H1 (cell line): ENCODE measurements around the gene CCDC148. TPM values are rescaled to one million over a fixed set of nuclear protein-coding genes. Genes with fewer than 3 reads are reported as not detected.

ENCODE experiments used
- CTCF ChIA-PET: fragments of 300-600 bp; sonication (Branson Sonifier 250); formaldehyde crosslinking; loops from one replicate; lab custom pipeline; 2021; ENCODE audit not compliant: partially characterized antibody; lab: Charles Lee
- POLR2A ChIA-PET: fragments of 300-600 bp; sonication (Branson Sonifier 250); formaldehyde crosslinking; loops from one replicate; lab custom pipeline; 2021; ENCODE audit warnings: inconsistent platforms; ENCODE audit not compliant: partially characterized antibody; lab: Charles Lee
- DNase-seq, 2 experiments: peaks; one replicate each; pipeline versions ENCODE4 v3.0.0 to v3.0.0-alpha.2; 2010 to 2022; ENCODE audit warnings: low spot score in 2 of 2, low read depth in 1 of 2, mixed read lengths in 1 of 2
- FAIRE-seq: peaks from 2 replicates; lab custom pipeline; 2011; peaks lifted over from hg19 to GRCh38; lab: Jason Lieb, UNC
- H2AFZ ChIP-seq: 2 replicates; pipeline ENCODE4 v1.8.1; 2012; ENCODE audit warnings: low read length, inconsistent platforms
- H2AK5ac ChIP-seq: 2 replicates; pipeline ENCODE4 v1.6.1; 2013; ENCODE audit warnings: low read depth, low read length
- H2BK120ac ChIP-seq: replicated peaks from 2 replicates; pipeline ENCODE3; 2013; ENCODE audit warnings: low read depth, low read length, inconsistent platforms
- H2BK12ac ChIP-seq: 2 replicates; pipeline ENCODE4 v1.6.1; 2013; ENCODE audit warnings: low read depth, low read length
- H2BK15ac ChIP-seq: 2 replicates; pipeline ENCODE4 v1.6.1; 2013; ENCODE audit warnings: low read length
- H2BK20ac ChIP-seq: 2 replicates; pipeline ENCODE4 v1.6.1; 2013; ENCODE audit warnings: low read length
- H2BK5ac ChIP-seq: 2 replicates; pipeline ENCODE4 v1.6.1; 2013; ENCODE audit warnings: low read depth, low read length
- H3K14ac ChIP-seq: 2 replicates; pipeline ENCODE4 v1.6.1; 2013; ENCODE audit warnings: inconsistent platforms; ENCODE audit not compliant: insufficient read length
- H3K18ac ChIP-seq: 2 replicates; pipeline ENCODE4 v1.6.1; 2013; ENCODE audit warnings: low read length; ENCODE audit errors: extremely low read depth
- H3K23ac ChIP-seq: 2 replicates; pipeline ENCODE4 v1.6.1; 2013; ENCODE audit warnings: inconsistent platforms; ENCODE audit not compliant: insufficient read length
- H3K23me2 ChIP-seq: 2 replicates; pipeline ENCODE4 v1.6.1; 2013; ENCODE audit warnings: low read depth, low read length
- H3K27ac ChIP-seq: 2 replicates; pipeline ENCODE4 v1.6.1; 2011; ENCODE audit warnings: low read depth, low read length, inconsistent platforms
- H3K27me3 ChIP-seq, 4 experiments: replicated peaks in 1 of 4; 1 replicate in 1 of 4; 2 replicates in 3 of 4; pipeline versions ENCODE4 v1.6.1 to v1.8.1; 2011 to 2013; ENCODE audit warnings: low read length in 3 of 4, mild to moderate bottlenecking in 3 of 4, inconsistent platforms in 2 of 4, mixed read lengths in 2 of 4, moderate library complexity in 1 of 4; ENCODE audit not compliant: control insufficient read depth in 3 of 4, insufficient read depth in 3 of 4; ENCODE audit errors: extremely low read depth in 1 of 4
- H3K36me3 ChIP-seq, 4 experiments: 2 replicates each; pipeline versions ENCODE4 v1.6.1 to v1.8.1; 2011 to 2013; ENCODE audit warnings: mild to moderate bottlenecking in 4 of 4, low read length in 3 of 4, moderate library complexity in 2 of 4, control low read depth in 1 of 4, inconsistent platforms in 1 of 4; ENCODE audit not compliant: insufficient read depth in 4 of 4, control insufficient read depth in 2 of 4
- H3K4ac ChIP-seq: replicated peaks from 2 replicates; pipeline ENCODE3; 2013; ENCODE audit warnings: low read length, low read depth, mixed read lengths, inconsistent platforms; ENCODE audit not compliant: insufficient read length
- H3K4me1 ChIP-seq, 4 experiments: replicated peaks in 1 of 4; 1 replicate in 1 of 4; 2 replicates in 3 of 4; pipeline versions ENCODE4 v1.6.1 to v1.8.1; 2011 to 2013; ENCODE audit warnings: low read length in 3 of 4, inconsistent platforms in 2 of 4, mixed read lengths in 1 of 4; ENCODE audit not compliant: insufficient read depth in 4 of 4, control insufficient read depth in 3 of 4
- H3K4me2 ChIP-seq, 2 experiments: 2 replicates each; pipeline versions ENCODE4 v1.6.1 to v1.8.1; 2011 to 2013; ENCODE audit warnings: low read depth in 2 of 2, low read length in 2 of 2, control low read depth in 1 of 2, inconsistent platforms in 1 of 2, mild to moderate bottlenecking in 1 of 2; ENCODE audit not compliant: insufficient read depth in 1 of 2
- H3K4me3 ChIP-seq, 4 experiments: fragments of 200-600, 300-600 bp in 1 of 4; sonication (generic), shearing (Covaris generic), sonication (Bioruptor Twin) in 1 of 4; 2 replicates each; pipeline versions ENCODE4 v1.5.1 to v1.8.1; 2011 to 2016; ENCODE audit warnings: low read length in 4 of 4, low read depth in 3 of 4, control low read depth in 2 of 4, inconsistent platforms in 2 of 4, mild to moderate bottlenecking in 2 of 4, mixed read lengths in 1 of 4, moderate library complexity in 1 of 4; ENCODE audit not compliant: insufficient read depth in 2 of 4; ENCODE audit errors: extremely low read depth in 1 of 4
- H3K56ac ChIP-seq: replicated peaks from 2 replicates; pipeline ENCODE3; 2013; ENCODE audit warnings: low read depth, mild to moderate bottlenecking, mixed read lengths, low read length, inconsistent platforms; ENCODE audit not compliant: insufficient read length
- H3K79me1 ChIP-seq: 2 replicates; pipeline ENCODE4 v1.6.1; 2013; ENCODE audit warnings: low read depth, low read length, control low read depth
- H3K79me2 ChIP-seq, 2 experiments: 2 replicates each; pipeline versions ENCODE4 v1.6.1 to v1.8.1; 2012 to 2013; ENCODE audit warnings: low read length in 2 of 2, mild to moderate bottlenecking in 2 of 2, inconsistent platforms in 1 of 2; ENCODE audit not compliant: insufficient read depth in 2 of 2, control insufficient read depth in 1 of 2
- H3K9ac ChIP-seq, 4 experiments: replicated peaks in 1 of 4; 1 replicate in 1 of 4; 2 replicates in 3 of 4; pipeline versions ENCODE4 v1.6.1 to v1.8.1; 2011 to 2013; ENCODE audit warnings: low read depth in 3 of 4, low read length in 3 of 4, control low read depth in 2 of 4, mild to moderate bottlenecking in 2 of 4, moderate library complexity in 2 of 4, inconsistent platforms in 1 of 4; ENCODE audit errors: extremely low read depth in 1 of 4
- H3K9me3 ChIP-seq, 2 experiments: 2 replicates each; pipeline versions ENCODE4 v1.6.1 to v1.8.1; 2012 to 2013; ENCODE audit warnings: mild to moderate bottlenecking in 2 of 2, moderate library complexity in 2 of 2, control low read depth in 1 of 2, inconsistent platforms in 1 of 2, low read depth in 1 of 2, low read length in 1 of 2, mixed read lengths in 1 of 2; ENCODE audit not compliant: insufficient read depth in 2 of 2
- H4K20me1 ChIP-seq, 2 experiments: replicated peaks in 1 of 2; 2 replicates each; pipeline versions ENCODE3 to v1.8.1; 2011 to 2013; ENCODE audit warnings: inconsistent platforms in 2 of 2, low read length in 2 of 2, mild to moderate bottlenecking in 1 of 2; ENCODE audit not compliant: insufficient read depth in 2 of 2, control insufficient read depth in 1 of 2
- H4K5ac ChIP-seq: 2 replicates; pipeline ENCODE4 v1.6.1; 2013; ENCODE audit warnings: low read length, low read depth, mixed read lengths, inconsistent platforms; ENCODE audit not compliant: insufficient read length
- H4K8ac ChIP-seq: 2 replicates; pipeline ENCODE4 v1.8.0; 2013; ENCODE audit warnings: mild to moderate bottlenecking, moderate library complexity, low read length, inconsistent platforms; ENCODE audit not compliant: insufficient read depth; ENCODE audit errors: extremely low read depth
- H4K91ac ChIP-seq: replicated peaks from 2 replicates; pipeline ENCODE3; 2013; ENCODE audit warnings: low read length, mixed read lengths, inconsistent platforms; ENCODE audit not compliant: insufficient read length
- BACH1 ChIP-seq: IDR thresholded peaks from 2 replicates; pipeline ENCODE4 v1.6.1; 2012; ENCODE audit warnings: low read length, improper control_type of control experiment
- CREB1 ChIP-seq: IDR thresholded peaks from 2 replicates; pipeline ENCODE4 v1.6.1; 2012; ENCODE audit warnings: inconsistent platforms
- EP300 ChIP-seq, 2 experiments: IDR thresholded peaks; 1 replicate in 1 of 2; 2 replicates in 1 of 2; pipeline ENCODE4 v1.6.1; 2011 to 2012; ENCODE audit warnings: low read depth in 2 of 2, low read length in 2 of 2, mild to moderate bottlenecking in 2 of 2, borderline replicate concordance in 1 of 2, inconsistent platforms in 1 of 2, moderate library complexity in 1 of 2
- FOSL1 ChIP-seq: IDR thresholded peaks from 2 replicates; pipeline ENCODE4 v1.6.1; 2011; ENCODE audit warnings: mild to moderate bottlenecking, low read depth, low read length, moderate library complexity; ENCODE audit not compliant: insufficient read depth
- HDAC6 ChIP-seq: IDR thresholded peaks from one replicate; pipeline ENCODE4 v1.7.1; 2012; ENCODE audit warnings: low read depth, mild to moderate bottlenecking, inconsistent platforms, low read length, moderate library complexity
- KDM5A ChIP-seq: fragments of 200-600 bp; IDR thresholded peaks from 2 replicates; pipeline ENCODE4 v1.7.1; 2012; ENCODE audit warnings: mild to moderate bottlenecking, low read length, inconsistent platforms, mixed read lengths
- MAFK ChIP-seq: IDR thresholded peaks from 2 replicates; pipeline ENCODE4 v1.6.1; 2012; ENCODE audit warnings: low read depth, mild to moderate bottlenecking, improper control_type of control experiment, low read length
- POU5F1 ChIP-seq: IDR thresholded peaks from 2 replicates; pipeline ENCODE4 v1.6.1; 2011; ENCODE audit warnings: low read depth, mild to moderate bottlenecking, low read length, moderate library complexity
- RAD21 ChIP-seq, 2 experiments: IDR thresholded peaks in 1 of 2; conservative IDR thresholded peaks in 1 of 2; 2 replicates each; pipeline ENCODE4 v1.6.1; 2011; ENCODE audit warnings: low read depth in 2 of 2, low read length in 2 of 2, improper control_type of control experiment in 1 of 2, inconsistent platforms in 1 of 2, mild to moderate bottlenecking in 1 of 2, moderate library complexity in 1 of 2
- RBBP5 ChIP-seq: IDR thresholded peaks from 2 replicates; pipeline ENCODE4 v1.7.1; 2012; ENCODE audit warnings: low read depth, mild to moderate bottlenecking, inconsistent platforms, low read length, moderate library complexity, borderline replicate concordance
- SAP30 ChIP-seq: fragments of 300-600 bp; sonication (generic); IDR thresholded peaks from 2 replicates; pipeline ENCODE4 v1.7.1; 2012; ENCODE audit warnings: low read length, moderate library complexity, mild to moderate bottlenecking, inconsistent platforms; ENCODE audit not compliant: insufficient read depth, insufficient replicate concordance
- SP1 ChIP-seq: IDR thresholded peaks from 2 replicates; pipeline ENCODE4 v1.6.1; 2011; ENCODE audit warnings: low read depth, low read length
- SP4 ChIP-seq: IDR thresholded peaks from 2 replicates; pipeline ENCODE4 v1.6.1; 2012; ENCODE audit warnings: low read length, inconsistent platforms
- SRF ChIP-seq: IDR thresholded peaks from 2 replicates; pipeline ENCODE4 v1.6.1; 2011; ENCODE audit warnings: mild to moderate bottlenecking, low read depth, low read length, moderate library complexity
- TEAD4 ChIP-seq: IDR thresholded peaks from 2 replicates; pipeline ENCODE4 v1.6.1; 2012; ENCODE audit warnings: low read depth, low read length, inconsistent platforms, mixed read lengths
- WGBS, 2 experiments: shearing (Covaris generic) in 1 of 2; methylation state at CpG; one replicate each; pipeline versions ENCODE4 v1.1.6 to v1.1.7; 2013 to 2015; ENCODE audit warnings: low lambda C conversion rate in 2 of 2, mixed read lengths in 2 of 2, inconsistent platforms in 1 of 2, low coverage in 1 of 2, missing lambda C conversion rate in 1 of 2; ENCODE audit not compliant: insufficient replicate concordance in 2 of 2, insufficient coverage in 1 of 2, insufficient read length in 1 of 2; ENCODE audit errors: extremely low coverage in 1 of 2, missing lambda C conversion rate in 1 of 2; 5-methylcytosine and 5-hydroxymethylcytosine counted together
- polyA plus RNA-seq, 7 experiments: library from polyadenylated mRNA; depleted of rRNA in 3 of 7; stranded (reverse) in 5 of 7; unstranded in 2 of 7; fragments of >200 nt in 5 of 7; fragments of 200-250 nt in 2 of 7; gene quantifications; 1 replicate in 5 of 7; 2 replicates in 1 of 7; 4 replicates in 1 of 7; pipeline versions ENCODE4 v1.2.1 to v1.2.3, GENCODE V29; 2011 to 2013; ENCODE audit warnings: missing spikeins in 2 of 7, mixed read lengths in 2 of 7
- total RNA-seq: library from RNA; stranded (reverse); fragmentation: NEBNext Ultra II Directional; extraction: Animal tissue kit (Norgen Biotek cat#: 25700); gene quantifications from 2 replicates; pipeline ENCODE4 v1.2.1, GENCODE V29; 2021

Gene CCDC148
- total and polyA plus RNA-seq, 2 of the 8 experiments (the other 6 are each of a cell fraction or from before 2014, with no cell fraction given) = 0.45 to 1.3 TPM

- Histone ChIP-seq H2BK120ac (no peak overlapping the region), H3K79me1 (no peaks in the 10 kb centered on the region), H3K79me2 (no peaks in the 10 kb centered on the region), H3K56ac (no peak overlapping the region), H2BK15ac (no peak overlapping the region), H2AFZ (no peak overlapping the region), H4K5ac (no peak overlapping the region), H4K8ac (no peak overlapping the region), H3K23me2 (no peaks in the 10 kb centered on the region; the same call in 1 of the 2 replicates), H3K4me3 (no peak overlapping the region), H3K4ac (no peak overlapping the region), H2BK12ac (no peak overlapping the region), H3K14ac (no peak overlapping the region), H3K9ac (no peak overlapping the region), H3K9me3 (no peaks in the 10 kb centered on the region), H2BK20ac (no peak overlapping the region), H3K4me2 (no peak overlapping the region), H3K23ac (no peak overlapping the region), H2BK5ac (no peak overlapping the region), H3K36me3 (no peaks in the 10 kb centered on the region), H2AK5ac (no peak overlapping the region), H4K91ac (no peak overlapping the region), H4K20me1 (no peaks in the 10 kb centered on the region), H3K18ac (no peak overlapping the region), H3K4me1 (no peaks in the 10 kb centered on the region), H3K27ac (no peak overlapping the region), H3K27me3 (no peaks in the 10 kb centered on the region)
- DNase-seq (no peak), FAIRE-seq (no peak)
- ChIA-PET CTCF (interaction anchor here (0.9 to 1.2 kb wide), 3 partner anchors 140 to 546 kb away, joined by 3 read pairs; no protein-coding TSS in a partner anchor), POLR2A (no interaction called here)
- 82% methylated on average over 1 of the region's 1 CpG; no CpG with 5 or more reads in 1 of the 2 experiments for WGBS, 2 experiments
- no peak for TF ChIP-seq TEAD4
- no peak for TF ChIP-seq BACH1
- no peak for TF ChIP-seq MAFK
- TF ChIP-seq HDAC6 = no peak
- no peak for TF ChIP-seq KDM5A
- TF ChIP-seq FOSL1 = no peak
- no peak for TF ChIP-seq SRF
- no peak for TF ChIP-seq RAD21 (IDR thresholded peaks at IDR 0.05 in 1 of 2, conservative IDR thresholded peaks at IDR 0.05 in 1 of 2; ENCODE audit: low read depth in 2 of 2, low read length in 2 of 2)
- TF ChIP-seq CREB1 = no peak
- no peak for TF ChIP-seq EP300 (IDR thresholded peaks at IDR 0.05; ENCODE audit: borderline replicate concordance in 1 of 2, low read depth in 2 of 2, low read length in 2 of 2)
- TF ChIP-seq SP1 = no peak
- no peak for TF ChIP-seq SP4
- no peak for TF ChIP-seq SAP30
- TF ChIP-seq POU5F1 = no peak
- TF ChIP-seq RBBP5 = no peak
Observed at GRCh38 chr2:158174495-158174894, 282.1 kb downstream of the CCDC148 start.
